GM19397 (cell line): Measurements from ENCODE around the gene IL19.

Experiments
- ATAC-seq: cut with Tn5 transposase; IDR thresholded peaks from one replicate; pipeline ENCODE4 v1.9.1; 2021; ENCODE audit warnings: mild to moderate bottlenecking, moderate library complexity; ENCODE audit not compliant: unreplicated experiment

Gene IL19

DNA sequence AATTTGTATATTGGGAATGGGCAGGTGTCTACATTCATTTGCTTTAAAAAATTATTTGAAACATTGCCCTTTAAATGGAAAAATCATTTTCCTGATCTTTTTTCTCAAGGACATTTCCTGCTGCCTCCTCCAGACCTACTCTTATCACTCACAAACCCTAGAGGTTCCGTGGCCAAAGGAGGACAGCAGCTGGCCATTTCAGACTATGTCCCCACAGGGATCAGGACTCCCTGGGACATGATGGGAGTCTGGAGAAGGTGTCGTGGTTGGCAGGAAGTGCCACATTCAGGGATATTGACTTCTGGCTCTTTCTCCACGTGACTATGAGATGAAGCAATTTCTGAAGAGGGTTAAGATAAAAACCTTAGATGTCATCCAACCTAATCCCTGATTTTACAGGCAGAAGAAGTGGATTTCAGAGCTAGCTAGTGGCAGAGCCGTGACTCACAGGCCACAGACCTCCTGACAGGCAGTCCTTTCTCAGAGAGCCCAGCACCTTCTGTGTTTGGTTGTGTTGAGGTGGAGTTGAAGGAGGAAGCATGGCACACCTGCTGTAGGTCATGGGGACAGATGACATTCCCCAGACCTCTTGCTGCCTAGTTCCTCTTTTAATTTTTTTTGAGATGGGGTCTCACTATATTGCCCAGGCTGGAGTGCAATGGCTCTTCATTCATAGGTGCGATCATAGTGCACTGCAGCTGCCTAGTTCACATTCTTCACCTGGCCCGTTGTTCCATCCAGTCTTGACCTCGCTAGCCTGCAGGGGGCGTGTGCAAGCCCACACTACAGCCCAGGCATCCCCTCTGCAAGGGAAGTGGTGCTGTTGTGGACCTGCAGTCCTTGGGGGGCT is 27.2 kb downstream of the IL19 start:
- ATAC-seq: no peak

DNA sequence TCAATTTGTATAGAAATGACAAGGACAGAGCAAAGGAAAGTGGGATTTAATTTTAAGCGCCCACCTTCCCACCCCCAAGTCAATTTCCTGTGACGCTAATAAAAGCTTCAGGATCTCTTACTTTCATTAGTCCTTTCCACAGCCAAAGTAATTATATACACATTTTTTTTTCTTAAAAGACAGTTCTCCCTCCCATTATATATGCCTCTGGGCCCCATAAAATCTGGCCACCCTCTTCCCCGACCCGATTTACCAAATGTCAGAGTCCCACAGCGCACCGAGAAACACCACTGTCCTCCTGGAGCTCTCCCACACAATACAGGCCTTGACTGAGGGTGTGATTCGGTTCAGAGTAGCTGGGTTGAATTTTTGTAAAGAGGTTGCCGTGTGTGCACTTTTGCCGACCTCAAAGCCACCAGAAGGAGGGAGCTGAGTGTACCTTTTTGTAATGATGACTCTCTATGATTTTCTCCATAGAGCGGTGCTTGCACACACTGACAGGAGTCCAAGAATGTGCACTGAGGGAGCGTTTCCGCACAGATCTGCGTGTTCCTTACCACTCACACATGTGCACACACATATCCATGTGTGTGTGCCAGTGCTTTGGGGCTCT is 27.9 kb downstream of the IL19 start:
- ATAC-seq: no peak

DNA sequence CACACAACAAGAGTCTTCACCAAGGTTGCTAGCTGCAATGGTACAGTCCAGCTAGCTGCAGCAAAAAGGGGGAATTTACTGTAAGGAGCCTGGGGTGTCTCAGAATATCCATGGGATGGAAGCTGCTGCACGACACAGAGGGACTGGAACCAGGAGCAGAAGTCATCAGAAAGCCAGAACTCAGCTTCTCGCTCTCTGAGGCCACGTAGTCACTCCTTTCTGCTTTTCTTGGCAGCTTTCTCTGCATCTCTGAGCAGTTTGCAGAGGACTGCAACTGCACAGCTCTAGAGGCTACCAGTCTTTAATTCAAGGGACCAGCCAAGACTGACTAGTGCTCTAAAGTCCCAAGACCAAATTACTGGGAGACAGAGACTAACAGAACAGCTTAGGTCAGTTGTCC is 28.7 kb downstream of the IL19 start:
- no peak for ATAC-seq

DNA sequence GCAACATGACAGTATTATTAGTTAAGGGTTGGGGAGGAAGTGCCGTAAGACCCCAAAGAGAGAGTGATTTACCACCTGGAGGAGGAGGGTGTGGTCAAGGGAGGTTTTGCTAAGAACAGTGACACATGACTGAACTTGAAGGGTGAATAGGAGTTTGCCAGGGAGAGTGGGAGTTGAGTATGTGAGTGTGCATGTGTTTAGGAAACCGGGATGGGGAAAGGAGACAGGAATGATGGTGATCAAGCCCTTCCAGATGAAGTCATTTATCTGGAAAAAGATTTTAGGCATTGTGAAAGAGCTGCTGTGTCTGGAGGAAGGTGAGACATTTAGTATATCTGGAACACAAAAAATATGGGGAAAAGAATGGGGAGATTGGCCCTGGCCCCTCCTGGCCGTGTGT is 29.8 kb downstream of the IL19 start:
- no peak for ATAC-seq

DNA sequence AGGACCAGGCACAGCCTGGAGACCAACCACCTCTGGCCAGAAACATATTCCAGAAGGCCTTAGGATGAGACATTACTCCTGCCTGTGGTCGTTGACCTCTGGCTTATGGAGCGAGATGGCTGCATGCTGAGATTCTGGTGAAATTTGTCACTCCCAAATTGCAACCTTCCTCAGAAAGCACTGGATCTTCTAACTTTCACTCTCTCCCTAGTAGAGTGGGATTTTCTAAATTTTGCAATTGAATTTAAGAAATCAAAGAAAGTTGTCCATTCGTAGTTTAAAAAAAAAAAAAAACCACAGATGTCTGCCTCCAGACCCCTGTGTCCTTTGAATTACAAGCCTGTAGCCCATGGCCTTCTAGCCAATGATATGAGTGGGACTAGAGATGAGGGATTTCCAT is 30.3 kb downstream of the IL19 start:
- ATAC-seq: no peak

DNA sequence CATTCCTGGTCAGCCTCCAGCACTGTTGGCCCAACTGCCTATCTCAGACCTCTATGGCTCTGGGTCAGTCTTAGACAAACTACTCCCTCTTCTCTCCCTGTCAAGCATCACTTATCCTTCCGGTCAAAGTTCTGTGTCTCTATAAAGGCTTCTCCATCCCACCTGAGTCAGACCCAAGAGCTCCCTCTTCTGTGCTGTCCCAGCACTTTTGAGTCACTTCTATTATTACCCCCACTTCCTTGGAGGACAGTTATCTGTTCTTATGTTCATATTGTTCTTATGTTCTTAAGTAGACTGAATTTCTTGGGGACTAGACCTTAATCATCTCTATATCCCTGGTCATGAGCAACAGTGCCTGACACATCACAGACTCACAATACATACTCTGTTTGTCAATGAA is 30.9 kb downstream of the IL19 start:
- ATAC-seq: no peak

DNA sequence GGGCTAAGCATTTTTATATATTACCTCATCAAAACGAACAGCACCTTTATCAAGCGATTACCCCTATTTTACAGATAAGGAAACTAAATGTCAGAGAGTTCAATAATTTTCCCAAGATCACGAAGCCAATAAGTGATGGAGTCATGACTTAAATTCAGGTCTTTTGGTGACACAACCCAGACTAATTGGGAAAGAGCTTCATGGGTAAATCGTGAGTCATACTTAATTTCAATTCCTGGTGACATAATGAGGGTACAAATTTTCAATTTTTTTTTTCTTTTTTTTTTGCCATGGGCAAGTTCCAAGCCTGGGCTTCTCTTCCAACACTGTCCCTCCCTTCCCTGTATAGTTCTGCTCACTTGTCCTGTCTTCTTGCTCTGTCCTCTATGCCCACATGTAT is 31.8 kb downstream of the IL19 start:
- no peak for ATAC-seq

DNA sequence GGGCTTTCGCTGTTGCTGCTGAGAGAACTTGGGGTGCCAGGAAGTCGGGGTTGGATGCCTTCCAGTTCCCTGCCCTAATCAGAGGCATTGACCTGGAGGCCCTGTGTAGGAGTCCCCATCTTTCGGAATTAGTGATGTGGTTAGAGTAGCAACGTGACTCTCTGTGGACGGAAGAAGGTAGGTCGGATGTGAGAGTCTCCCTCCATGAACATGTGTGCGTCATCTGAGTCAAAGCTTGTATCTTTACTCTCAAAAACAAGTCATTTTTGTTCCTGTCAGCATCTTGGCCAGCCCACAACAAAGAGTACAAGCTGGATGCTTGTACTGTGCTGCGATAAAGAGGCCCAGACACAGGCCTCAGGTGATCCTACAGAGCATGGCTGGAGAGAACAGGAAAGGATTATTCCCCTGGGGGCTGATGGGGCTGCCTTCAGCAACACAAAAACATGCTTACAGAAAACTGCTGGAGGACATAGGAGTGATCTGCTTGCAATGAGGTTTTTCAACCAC is 32.7 kb downstream of the IL19 start:
- ATAC-seq: peak; percentile 92

DNA sequence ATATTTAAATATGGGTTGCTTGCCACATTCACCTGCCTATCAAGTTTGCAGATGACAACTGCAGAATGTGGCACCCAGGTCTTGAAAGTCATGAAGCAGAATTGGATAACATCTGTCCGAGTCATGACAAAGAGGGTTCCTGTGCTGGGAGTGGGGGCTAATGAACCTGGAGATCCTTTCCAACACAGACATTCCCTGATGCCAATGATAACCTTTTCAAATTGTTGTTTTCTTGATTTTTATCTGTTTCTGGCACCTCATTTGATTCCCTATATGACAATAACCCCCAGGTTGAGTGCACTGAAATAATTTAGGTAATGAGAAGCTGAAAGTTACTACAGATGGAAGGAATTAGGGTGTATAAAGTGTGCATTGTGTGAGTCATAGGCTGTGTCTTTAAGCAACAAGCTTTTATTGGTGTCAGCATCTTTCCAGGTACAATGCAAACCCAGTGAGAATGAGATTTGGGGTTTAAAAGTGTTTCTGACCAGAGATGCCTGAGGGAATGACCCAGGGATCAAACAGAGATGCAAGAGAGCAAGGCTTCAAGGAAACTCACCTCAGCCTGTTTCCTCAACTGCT is 33.7 kb downstream of the IL19 start:
- no peak for ATAC-seq

DNA sequence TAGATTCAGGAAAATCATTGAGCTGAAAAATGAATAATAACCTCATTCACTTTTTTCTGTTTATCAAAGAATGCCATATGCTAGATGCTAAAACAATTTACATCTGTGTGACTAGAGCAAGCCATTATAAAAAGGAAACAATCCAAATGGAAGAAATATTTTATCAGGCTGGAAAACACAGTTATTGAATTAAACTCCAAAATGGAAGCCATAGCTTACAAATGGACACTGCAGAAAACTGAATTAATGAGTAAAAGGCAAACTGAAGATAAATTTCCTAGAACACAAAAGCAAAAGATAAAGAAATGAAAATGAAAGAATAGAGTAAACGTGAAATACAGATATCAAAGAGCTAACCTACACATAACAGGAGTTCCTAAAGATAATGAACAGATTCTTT is 34.8 kb downstream of the IL19 start:
- ATAC-seq: no peak

DNA sequence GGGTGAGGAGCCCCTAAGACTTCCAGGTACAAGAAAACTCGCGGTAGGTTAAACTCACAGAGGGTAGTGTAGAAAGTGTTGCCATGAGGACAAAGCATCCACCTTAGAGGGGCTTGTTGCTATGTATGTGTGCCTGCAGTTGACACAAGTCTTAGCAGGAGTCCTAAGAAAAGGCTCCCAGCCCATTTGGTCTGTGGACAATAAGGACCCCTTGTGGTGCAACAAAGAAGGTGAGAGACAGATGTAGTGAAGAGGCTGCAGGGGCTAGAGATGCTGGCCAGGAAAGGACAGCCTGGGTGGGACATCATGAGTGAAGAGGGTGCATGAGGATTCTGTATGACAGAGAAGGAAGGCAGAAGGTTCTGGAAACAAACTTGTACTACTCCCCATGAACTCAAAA is 38.0 kb downstream of the IL19 start:
- ATAC-seq: no peak

DNA sequence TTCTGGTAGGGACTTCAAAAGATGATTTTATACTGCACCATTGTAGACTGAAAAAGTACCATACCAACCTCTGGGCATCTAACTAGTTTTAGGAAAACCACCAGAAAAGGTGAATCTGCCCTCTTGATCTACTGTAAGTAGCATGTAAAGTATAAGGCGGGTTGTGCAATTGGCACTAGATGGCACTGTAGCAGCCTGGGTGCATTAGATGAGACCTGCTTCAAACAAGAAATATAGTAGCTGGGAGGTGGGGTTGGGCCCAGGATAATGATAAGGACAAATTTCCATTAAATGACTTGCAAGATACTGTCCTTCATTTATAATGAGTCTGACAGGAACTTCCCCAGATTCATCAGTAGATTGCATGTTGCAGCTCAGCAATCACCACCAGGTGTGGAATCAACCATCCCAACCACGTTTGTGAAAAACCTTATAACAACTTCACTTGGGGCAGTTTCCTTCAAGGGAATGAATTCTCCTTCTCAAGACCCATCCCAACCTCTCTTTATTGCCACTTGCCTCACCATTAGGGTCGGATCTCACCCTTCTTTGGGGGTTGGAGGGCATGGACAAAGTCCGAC is 39.0 kb downstream of the IL19 start:
- ATAC-seq: no peak

DNA sequence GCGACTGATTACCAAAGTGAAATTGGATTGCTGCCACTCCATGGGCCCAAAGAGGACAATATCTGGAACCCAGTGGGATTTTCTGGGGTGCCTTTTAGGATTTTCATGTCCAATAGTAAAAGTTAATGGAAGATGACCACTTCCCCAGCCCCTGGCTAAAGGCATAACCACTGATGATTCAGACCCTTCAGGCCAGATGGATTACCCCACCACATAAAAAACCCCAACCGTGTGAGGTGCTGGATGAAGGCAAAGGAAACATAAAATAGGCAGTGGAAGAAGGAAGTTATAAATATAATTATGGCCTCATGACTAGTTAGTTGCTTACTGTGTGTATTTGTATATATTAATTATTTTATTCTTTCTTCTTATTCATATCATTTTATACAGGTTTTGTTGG is 41.9 kb downstream of the IL19 start:
- ATAC-seq: no peak

DNA sequence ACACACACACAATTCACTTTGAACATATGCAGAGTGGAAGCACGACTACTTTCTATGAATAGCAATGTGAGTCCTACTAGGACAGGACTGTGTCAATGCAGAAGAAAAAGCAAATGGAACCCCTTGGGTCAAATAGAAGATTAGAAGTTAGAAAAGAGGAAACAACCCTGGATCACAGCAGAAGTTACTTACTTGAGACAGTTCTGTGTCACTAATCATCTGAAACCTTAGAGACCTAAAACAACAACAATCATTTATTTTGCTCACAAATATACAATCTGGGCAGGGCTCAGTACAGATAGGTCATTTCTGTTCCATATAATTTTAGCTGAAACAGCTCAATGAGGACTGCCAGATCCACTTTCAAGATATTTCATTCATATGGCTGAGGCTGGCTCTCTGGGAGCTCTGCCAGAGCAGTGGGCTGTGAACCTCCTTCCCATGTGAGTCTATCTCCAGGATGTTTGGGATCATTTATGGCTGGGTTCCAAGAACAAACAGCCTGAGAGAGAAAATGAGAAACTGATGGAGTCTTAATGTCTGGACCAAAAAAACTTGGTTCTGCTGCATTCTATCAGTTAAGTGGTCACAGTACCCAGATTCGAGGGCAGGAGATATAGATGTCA is 44.3 kb downstream of the IL19 start:
- ATAC-seq: no peak

DNA sequence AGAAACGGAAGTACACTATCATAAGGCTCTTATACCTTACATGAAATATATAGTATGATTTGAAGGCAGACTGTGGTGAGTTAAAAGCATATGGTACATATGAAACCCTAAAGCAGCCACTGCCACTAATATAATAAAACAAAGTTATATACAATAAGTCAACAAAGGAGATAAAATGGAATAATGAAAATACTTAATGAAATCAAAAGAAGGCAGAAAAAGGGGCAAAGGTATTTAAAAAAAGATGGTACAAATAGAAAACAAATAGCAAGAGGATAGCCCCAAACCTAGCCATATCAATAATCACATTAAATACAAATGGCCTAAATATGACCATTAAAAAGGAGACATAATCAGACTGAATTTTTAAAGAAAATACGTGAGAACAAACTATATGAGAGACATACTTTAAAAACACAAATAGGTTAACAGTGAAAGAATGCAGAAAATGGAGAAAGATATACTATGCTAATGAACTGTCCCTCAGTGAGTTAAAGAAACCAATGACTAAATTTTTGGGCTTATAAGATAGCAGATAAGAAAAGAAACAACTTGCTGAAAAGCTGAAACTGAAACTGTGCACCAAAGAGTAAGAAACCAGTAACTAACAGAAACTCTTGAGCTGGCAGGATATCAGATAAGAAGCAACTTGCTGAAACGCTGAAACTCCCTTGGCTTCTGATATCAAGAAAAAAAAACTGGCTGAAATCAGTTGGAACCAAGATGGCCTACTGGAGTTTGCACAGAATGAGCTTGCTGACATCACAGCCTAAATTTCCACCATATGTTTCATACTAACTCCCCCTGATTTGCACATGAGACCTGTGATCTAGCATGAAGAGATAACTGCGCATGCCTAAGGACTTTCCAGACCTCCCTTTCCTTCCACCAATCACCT is 46.1 kb downstream of the IL19 start:
- peak; percentile 77 for ATAC-seq

DNA sequence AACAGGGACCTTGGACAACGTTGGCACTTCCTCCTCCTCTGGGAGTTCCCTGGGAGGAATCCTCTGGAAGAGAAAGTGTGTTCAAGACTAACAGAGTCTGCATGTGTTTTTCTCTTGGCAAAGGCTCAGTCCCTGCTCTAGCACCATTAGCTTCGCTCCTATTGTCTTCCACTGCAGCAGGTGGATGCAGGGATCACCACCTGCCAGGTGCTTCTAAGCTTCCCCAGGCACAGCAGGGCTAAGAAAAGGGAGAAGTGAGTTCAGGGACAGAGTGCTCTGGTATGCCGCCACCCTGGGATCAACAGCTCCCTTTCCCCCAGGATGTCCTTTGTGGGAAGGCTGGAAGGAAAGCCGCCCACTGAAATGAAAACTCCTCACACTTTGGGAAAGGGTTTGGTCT is 50.9 kb downstream of the IL19 start:
- ATAC-seq: no peak

DNA sequence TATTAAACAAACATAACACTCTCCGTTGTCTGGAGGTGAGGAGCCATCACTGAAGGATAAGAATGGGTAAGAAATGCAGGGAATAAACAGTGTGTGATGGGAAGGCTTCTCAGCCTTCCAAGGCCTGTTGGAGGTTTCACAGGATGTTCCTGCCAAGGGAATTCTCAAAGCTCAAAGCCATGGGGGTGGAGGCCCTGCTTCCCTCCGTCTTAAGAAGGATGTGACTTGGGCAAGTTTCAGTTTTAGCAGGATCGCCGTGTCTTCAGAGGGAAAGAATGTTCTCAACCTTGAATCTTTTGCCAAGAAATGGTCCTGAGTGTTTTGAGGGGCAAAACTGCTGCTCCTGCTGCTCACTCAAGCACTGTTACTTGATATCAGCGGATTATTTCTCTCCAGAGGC is 53.2 kb downstream of the IL19 start:
- no peak for ATAC-seq

DNA sequence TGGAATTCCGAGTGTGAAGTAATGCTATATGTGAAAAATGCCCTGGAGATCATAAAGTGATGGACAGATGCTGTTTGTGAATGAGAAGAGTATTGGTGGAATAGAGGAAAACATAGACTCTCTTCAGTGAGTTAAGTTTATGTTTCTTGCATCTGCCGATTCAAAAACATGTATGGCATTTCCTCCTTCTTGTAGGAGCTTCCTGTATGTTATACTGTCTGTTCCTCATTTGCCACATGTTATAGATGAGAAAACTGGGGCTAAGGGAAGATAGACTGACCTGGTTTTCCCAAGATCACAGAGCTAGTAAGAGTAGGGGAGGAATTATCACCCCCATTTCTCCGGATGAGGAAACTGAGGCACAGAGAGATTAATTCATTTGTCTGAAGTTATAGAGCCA is 53.8 kb downstream of the IL19 start:
- ATAC-seq: no peak

DNA sequence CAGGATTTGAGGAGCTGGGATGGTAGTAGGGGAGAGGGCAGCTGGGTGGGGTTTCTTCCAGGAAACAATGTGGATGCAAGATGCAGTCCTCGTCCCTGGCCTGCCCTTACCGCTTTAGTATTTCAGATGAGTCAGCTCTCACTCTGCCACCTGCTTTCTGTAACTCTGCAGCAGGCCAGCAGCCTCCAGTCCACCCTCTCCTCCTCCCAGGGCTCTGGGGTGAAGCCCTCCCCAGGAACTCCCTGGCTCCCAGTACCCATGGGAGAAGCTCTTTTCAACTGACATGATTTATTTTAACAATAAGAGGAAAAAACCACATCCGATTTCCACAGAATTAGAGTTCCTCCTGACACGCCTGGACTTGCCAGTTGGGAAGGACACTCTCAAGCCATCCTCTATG is 55.8 kb downstream of the IL19 start:
- no peak for ATAC-seq

DNA sequence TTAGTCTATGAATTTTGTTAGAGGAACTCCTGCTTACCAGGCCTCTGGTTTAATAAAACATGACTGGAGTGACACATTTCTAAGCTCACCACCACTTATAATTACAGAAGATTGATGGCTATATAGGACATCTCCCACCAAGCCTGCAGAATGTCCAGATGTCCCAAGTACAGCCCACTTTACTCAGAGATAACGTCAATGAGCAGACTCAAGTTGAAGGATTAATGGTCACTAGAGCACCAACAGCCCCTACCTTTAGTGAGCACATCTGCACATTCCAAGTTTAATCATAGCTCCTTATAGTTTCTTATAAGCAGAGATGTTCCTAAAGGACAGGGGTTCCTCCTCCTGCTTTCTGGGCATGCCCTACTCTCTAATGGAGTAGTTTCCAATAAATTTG is 57.5 kb downstream of the IL19 start:
- ATAC-seq: no peak
